ENCODE data around the gene LMOD1.

DNA sequence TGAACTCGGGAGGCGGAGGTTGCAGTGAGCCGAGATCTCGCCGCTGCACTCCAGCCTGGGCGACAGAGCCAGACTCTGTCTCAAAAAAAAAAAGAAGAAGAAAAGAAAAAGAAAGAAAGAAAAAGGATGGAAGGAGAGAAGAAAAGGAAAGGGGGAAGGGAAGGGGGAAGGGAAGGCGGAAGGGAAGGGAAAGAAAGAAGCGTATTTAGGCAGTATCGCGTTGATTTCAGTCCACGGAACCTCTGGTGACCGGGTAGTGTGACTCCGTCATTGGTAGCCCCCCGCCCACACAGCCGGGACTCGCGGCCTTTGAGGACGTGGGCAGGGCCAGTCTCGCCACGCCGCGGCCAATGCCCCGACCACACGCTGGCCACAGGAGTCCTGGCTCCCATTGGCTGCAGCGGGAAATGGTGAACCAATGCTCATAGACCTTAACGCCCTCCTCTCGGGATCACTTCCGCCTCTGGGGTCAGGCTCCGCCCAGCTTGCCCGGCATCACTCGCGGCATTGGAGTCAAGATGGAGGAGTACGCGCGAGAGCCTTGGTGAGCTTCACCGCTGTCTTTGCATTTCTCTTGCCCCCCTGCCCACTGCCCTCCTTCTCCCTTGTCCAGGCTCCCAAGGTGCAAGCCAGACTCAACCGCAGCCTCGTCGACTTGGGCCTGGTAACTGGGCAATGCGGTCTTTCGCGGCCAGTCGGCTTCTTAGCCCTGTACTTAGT is 8.8 kb upstream of the LMOD1 start, which contains the start of gene TIMM17A:
- TF ChIP-seq POLR2A (IDR thresholded peaks at IDR 0.05) = peak; percentile 61 to 83
- TF ChIP-seq, protein P1, sequence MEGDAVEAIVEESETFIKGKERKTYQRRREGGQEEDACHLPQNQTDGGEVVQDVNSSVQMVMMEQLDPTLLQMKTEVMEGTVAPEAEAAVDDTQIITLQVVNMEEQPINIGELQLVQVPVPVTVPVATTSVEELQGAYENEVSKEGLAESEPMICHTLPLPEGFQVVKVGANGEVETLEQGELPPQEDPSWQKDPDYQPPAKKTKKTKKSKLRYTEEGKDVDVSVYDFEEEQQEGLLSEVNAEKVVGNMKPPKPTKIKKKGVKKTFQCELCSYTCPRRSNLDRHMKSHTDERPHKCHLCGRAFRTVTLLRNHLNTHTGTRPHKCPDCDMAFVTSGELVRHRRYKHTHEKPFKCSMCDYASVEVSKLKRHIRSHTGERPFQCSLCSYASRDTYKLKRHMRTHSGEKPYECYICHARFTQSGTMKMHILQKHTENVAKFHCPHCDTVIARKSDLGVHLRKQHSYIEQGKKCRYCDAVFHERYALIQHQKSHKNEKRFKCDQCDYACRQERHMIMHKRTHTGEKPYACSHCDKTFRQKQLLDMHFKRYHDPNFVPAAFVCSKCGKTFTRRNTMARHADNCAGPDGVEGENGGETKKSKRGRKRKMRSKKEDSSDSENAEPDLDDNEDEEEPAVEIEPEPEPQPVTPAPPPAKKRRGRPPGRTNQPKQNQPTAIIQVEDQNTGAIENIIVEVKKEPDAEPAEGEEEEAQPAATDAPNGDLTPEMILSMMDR (IDR thresholded peaks at IDR 0.05) = peak in 1 of 5 experiments; percentile 37
